T follicular helper cell (primary cell): ENCODE data around the gene PEAK3.
"Not testable (repeated sequence)": the region's sequence is repeated elsewhere in the genome, so short reads cannot be mapped to it uniquely, and the experiment has no call there.

Experiments used
- DNase-seq: peaks from one replicate; pipeline ENCODE4 v3.0.0-alpha.2; 2020; ENCODE audit warnings: low read depth

Gene PEAK3

DNA sequence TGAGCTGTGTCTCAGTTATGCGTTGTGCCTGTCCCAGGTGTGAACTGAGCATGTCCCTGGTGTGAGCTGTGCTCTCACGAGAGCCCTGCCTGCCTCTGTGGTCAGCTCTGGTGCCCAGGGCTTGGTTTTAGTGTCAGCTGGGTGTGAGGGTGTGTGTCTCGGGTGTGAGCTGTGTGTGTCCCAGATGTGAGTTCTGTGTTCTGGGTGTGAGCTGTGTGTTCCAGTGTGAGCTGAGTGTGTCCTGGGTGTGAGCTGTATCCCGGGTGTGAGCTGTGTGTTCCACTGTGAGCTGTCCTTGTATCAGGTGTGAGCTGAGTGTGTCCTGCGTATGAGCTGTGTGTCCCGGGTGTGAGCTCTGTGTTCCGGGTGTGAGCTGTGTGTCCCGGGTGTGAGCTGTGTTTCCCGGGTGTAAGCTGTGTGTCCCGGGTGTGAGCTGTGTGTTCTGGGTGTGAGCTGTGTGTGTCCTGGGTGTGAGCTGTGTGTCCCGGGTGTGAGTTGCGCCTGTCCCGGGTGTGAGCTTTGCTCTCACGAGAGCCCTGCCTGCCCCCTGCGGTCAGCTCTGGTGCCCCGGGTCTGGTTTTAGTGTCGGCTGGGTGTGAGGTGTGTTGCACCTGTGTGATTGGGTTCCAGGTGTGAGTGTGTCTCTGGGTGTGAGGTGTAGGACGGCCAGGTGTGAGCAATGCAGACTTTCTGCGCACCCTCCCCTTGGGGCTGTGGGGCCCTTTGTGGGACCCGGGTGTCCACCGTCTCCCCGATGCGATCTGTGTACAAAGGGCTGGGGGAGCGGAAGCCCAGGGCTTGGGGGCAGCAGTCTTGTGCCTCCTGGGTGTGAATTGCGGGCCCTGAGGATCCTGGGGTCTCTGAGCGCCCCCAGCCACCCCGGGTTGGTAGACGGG, 7.1 kb upstream of the PEAK3 start:
- DNase-seq, result no peak

DNA sequence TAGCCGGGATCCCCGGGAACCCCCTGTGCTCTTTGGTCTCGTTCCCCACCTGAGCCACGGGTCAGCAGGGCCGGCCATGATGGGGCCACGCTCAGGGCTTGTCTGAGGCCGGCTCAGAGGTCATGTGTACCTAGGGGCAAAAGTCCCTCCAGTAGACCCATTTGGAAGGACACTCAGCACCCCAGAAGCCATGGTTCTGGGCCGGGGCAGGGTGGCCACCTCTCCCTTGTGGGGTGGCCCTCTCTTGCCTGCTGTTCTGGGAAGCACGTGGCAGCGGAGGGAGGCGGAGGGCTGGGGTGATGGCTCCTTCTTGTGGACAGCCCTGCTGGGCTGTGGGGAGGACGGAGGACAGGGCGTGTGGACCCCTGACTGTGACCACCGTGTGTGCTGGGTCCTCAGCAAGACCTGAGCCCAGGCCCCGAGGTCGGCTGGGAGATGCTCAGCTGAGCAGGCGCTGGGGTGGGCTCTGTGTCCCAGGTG, 6.4 kb upstream of the PEAK3 start:
- DNase-seq, result no peak

DNA sequence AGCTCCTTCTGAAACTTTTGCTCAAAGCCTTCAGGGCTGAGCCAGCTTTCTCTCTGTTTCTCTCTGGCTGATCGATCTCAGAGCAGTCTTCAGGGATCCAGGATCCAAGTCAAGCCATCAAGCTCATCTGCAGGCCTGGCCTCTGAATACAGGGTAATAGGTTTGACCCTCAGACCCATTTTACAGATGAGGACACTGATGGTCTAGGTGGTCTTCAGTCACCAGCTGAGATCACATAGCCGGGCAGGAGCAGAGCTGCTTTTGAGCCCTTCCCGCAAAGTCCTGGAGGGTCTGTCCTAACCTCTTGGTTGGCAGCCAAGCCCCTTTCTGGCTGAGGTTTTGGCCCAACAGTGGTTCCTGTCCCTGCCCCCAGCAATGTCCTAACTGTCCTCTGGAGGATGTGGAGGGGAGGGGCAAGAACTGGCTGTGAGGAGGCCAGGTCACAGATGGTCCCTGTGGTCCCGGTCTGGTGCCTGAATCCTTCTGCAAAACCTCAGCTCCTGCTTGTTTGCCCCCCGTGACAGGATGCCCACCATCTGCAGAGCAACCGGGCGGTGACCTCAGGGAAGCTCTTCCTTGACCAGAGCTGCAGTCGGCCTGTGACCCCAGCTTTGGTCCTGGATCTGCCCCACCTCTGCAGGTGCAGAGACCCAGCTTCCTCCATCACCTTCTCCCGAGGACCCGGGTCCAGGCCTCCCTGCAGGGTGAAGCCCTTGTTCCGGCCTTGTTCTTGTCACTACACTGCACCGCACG, 5.8 kb upstream of the PEAK3 start:
- no peak for DNase-seq

DNA sequence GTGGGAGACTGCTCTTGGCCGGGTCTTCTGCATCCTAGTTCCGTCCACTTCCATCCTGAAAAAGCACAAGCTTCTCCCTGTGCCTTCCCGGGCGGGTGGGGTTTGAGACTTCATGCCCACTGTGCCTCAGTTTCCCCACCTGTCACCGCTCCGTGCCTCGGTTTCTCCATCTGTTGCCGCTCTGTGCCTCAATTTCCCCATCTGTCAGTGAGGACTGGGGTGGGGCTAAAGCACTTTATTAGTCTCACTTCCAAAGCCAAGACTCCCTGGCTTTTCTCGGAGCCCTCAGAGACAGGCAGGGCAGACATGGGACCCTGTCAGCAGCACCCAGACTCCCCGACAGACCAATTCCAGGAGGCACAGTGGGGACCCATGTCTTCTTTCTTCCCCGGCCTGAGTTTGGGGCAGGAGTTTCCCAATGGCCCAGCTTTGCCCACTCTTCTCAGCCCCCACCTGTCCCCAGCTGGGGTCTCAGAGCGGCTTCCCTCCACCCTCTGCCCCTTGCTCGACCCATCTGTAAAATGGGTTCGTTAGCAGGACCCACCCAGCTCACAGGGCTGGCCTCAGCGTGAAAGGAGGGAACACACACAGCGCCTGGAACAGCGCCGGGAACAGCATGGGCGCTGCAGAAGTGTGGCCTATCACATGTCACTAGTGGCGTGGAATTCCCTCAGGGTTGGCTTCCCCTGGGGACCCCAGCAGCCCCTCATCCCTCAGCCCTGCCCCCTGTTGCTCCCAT, 4.6 kb upstream of the PEAK3 start:
- no peak for DNase-seq

DNA sequence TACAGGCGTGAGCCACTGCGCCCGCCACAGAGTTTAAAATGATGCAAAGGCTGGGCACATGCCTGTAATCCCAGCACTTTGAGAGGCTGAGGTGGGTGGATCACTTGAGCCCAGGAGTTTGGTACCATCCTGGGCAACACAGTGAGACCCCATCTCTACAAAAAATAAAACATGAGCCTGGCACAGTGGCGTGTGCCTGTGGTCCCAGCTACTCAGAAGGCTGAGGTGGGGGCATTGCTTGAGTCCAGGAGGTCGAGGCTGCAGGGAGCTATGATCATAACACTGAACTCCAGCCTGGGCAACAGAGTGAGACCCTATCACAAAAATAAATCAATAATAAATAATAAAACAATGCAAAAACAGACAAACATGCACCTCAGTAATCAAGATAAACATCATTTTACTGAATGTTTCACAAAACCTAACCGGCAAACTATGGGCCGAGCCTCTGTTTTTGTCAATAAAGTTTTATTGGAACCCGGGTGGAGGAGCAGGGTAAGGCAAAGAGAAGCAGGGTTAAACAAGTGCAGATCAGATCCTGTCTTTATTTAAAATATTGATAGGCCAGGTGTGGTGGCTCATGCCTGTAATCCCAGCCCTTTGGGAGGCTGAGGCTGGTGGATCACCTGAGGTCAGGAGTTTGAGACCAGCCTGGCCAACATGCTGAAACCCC, 2.0 kb upstream of the PEAK3 start:
- DNase-seq, result no peak

DNA sequence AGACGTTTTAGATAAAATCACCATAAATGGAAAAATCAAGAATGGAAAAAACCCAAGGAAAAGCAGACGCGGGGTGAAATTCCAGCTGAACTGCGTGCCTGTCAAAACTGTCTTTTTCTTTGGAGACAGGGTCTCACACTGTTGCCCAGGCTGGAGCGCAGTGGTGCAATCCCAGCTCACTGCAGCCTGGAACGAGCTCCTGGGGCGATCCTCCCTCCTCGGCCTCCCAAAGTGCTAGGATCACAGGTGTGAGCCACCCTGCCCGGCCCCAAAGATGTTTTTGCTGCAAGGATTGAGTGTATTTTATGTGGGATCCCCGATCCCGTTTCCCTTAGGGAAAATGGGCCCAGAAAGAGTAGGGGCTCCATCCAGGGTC, 875 bp upstream of the PEAK3 start:
- DNase-seq, result no peak

DNA sequence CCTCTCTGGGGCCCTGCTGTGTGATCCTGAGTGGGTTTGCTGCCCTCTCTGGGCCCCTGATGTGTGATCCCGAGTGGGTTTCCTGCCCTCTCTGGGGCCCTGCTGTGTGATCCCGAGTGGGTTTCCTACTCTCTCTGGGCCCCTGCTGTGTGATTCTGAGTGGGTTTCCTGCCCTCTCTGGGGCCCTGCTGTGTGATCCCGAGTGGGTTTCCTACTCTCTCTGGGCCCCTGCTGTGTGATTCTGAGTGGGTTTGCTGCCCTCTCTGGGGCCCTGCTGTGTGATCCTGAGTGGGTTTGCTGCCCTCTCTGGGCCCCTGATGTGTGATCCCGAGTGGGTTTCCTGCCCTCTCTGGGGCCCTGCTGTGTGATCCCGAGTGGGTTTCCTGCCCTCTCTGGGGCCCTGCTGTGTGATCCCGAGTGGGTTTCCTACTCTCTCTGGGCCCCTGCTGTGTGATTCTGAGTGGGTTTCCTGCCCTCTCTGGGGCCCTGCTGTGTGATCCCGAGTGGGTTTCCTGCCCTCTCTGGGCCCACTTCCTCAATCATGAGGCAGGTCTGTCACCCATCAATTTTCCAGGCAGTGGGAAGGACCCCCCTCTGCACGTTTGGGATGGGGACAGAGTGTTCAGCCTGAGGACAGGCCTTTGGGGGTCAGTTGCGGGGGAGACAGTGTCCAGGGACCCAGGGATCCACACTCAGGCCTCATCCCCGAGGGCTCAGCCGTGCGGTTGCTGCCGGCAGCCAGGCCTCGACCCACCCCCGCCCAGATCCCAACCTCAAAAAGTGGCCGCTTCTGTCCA, 512 bp downstream of the PEAK3 start:
- DNase-seq, result not testable (repeated sequence)

DNA sequence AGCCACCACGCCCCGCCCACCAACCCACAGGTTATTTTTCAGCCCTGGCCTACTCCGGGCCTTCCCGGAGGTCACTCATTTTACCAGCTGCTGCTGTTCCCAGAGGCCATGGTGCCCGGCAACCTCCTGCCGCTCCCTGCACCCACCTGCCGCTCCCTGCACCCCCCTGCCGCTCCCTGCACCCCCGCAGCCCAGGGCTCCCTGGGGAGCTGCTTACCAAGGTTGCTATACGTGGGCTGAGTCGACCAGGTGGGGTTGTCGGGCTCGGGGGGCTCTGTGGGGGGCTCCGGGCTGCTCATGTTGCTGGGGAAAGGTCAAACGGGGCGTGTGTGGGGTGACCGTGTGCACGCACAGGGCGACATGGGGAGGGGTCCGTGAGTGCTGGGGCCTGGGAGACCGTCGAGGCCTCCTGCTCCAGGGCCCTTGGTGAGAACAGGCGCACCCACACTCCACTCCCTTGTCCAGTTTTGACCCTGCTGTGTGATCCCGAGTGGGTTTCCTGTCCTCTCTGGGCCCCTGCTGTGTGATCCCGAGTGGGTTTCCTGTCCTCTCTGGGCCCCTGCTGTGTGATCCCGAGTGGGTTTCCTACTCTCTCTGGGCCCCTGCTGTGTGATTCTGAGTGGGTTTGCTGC, 1.2 kb downstream of the PEAK3 start:
- DNase-seq, result no peak

DNA sequence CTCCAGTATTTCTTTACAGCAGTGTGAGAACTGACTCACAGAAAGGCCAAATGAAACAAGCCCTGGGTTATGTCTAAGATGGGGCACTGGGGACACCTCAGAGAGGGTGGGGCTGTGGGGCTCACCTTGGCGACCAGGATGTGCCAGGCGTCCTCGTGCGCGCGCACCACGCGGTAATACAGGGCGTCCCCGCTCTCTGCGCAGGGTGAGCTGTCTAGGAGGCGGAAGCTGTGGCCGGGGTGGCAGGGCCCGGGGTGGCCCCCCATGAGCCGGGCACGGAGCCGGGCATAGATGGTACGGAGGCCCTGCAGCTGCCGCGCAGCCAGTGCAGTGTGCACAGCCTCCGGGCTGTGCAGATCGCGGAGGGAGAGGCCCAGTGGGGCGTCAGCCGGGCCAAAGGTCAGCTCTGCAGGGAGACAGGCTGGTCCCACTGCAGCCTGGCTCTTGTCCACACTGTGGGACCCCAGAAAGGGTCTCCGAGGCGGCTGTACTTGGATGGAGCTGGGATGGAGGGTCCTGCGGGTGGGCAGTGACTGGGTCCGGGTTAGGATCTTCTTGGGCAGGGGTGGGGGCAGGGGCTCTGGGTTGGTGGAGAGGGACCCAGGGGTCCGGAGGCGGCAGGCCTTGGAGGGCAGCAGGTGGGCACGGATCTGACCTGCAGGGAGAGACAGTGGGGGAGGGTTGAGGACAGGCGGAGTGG, 3.4 kb downstream of the PEAK3 start:
- DNase-seq, result no peak

DNA sequence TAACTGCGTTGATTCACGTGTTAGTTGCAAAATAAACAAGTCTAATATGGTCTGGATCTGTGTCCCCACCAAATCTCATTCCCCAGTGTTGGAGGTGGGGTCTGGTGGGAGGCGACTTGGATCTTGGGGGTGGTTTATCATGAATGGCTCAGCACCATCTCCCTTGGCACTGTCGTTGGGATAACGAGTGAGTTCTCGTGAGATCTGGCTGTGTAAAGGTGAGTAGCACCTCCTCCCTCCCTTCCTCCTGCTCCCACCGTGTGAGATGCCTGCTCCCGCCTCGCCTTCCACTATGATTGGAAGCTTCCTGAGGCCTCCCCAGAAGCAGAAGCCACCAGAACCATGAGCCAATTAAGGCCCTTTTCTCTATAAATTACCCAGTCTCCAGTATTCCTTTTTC, 4.8 kb downstream of the PEAK3 start:
- DNase-seq, result no peak

DNA sequence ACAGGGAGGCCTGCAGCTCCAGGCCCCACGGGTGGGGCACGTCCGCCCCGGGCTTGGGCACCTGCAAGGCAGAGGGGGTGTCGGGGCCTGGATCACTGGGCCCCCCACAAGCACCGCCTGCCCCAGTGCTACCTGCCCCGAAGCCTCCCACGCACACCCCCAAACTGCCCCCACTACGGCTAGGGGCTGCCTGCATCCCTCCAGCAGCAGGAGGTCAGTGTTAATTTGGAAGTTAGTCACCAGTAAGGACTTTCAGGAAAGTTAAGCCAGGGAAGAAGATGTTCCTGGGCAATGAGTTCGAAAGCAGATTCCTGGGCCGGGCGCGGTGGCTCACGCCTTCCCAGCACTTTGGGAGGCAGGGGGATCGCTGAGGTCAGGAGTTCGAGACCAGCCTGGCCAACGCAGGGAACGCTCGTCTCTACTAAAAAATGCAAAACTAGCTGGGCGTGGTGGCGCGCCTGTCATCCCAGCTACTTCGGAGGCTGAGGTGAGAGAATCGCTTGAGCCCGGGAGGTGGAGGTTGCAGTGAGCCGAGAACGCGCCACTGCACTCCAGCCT, 5.5 kb downstream of the PEAK3 start:
- DNase-seq, result no peak

DNA sequence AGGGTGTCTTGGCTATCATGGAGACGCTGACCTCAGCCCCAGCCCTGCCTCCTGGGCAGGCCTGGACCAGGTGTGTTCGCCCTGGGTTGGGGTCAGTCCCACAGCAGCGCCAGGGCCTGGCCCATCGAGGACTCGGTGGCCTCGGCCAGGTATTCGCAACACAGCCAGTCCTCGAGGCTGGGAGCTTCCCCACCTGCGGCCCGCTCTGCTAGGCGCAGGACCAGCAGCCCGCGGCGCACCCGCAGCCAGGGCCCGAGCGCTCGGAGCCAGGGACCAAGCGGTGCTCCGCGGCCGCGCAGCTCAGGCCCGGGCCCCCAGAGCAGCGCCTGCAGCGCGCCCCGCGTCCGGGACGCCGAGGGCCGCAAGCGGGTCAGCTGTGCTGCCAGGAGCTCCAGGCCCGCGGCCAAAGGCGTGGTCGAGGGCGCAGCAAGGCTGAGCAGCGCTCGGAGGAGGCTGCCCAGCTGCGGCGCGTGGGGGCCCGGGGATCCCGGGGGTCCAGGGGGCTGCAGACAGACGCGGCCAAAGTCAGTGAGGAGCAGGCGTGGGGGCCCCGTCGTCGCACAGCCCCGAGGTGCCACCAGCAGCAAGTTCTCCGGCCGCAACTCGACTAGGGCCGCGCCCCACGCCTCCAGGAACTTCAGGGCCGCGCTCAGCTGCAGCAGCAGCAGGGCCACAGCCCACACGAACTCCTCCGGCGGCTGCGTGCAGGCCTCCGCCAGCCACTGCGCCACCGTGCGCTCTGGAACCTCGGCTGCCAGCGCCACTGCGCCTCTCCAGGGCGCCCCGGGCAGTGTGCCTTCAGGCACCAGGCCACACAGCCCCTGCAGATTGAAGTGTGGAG, 6.2 kb downstream of the PEAK3 start:
- DNase-seq, result no peak

DNA sequence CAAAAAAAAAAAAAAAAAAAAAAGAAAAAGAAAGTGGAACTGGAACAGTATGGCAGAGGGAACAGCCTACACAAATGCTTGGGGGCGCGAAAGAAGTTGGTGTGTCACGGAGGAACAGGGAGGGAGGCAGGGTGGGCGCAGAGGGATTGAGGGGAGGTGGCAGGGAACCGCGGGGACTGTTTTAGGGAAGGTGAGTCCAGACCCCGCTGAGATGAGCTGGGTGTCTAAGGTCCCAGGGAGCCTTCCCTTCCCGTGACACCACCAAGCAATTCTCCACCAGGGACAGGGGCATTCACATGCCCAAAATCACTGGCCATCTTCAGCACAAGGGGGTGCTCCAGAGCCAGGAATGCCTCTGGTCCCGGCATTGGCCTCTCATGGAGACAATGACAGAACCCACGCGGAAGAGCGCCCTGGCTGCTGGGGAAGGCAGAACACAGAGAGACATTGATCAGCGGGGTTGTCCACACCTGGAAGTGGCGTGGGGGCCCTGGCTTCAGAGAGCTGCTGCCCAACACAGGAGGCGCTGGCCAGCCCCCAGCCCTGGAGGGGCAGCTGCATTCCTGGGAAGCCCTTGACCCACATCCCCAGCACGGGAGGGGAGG, 6.9 kb downstream of the PEAK3 start:
- no peak for DNase-seq

DNA sequence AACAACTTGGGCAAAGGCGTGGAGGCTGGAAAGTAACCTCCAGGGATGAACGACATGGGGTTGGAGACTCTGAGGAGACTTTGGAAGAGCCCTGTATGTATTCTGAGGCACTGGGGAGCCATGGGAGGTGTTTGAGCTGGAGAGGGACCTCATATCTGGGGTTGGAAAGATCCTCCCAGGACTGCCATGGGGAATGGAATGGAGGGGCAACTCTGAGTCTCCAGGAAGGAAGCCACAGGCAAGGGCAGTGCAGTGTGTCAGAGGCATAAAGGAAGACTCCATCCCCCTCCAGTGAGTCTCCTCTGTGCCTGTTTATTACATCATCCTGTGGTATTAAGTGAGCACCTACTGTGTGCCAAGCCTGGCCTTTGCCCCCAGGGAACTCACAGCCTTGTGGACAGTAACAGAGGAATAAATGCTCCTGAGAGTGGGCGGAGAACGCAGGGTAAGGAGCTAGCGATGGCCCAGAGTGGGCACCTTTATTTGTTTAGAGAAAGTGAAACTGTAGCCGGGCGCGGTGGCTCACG, 7.7 kb downstream of the PEAK3 start:
- no peak for DNase-seq

DNA sequence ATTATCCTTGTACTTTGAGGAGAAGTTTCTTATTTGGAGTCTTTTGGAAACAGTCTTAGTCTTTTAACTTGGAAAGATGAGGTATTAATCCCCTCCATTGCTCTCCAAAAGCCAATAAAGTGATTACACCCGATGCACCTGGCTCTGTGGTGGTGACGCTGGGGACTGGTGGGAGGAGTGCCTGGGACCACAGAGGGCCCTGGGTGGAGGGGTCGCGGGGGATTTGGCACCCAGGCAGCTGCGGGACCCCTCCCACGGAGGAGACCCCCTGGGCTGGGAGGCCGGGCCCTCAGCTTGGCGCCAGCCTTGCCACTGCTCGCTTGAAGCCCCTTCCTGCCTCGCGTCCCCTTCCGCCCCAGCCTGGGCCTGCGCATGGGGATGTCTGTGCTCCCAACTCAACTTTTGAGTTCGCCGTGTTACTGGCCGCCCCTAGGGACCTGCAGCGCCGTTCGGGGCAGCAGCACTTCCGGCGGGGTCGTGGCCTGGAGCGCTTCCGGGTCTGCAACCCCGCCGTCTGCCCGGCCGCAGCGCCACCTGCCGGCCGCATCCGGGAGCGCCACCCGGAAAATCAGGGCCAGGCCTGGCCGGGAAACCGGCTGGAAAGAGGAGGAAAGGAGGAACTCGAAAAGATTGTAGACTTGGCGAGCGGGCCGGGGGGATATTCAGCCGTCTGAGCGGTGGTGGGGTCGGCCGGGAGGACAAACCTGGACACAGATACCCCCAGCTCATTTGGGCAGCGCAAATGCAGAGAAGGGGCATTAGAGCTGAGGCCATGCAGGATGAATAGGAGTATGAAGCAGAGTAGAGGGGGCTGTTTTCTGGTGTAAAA, 8.4 kb downstream of the PEAK3 start:
- peak; percentile 64 for DNase-seq

DNA sequence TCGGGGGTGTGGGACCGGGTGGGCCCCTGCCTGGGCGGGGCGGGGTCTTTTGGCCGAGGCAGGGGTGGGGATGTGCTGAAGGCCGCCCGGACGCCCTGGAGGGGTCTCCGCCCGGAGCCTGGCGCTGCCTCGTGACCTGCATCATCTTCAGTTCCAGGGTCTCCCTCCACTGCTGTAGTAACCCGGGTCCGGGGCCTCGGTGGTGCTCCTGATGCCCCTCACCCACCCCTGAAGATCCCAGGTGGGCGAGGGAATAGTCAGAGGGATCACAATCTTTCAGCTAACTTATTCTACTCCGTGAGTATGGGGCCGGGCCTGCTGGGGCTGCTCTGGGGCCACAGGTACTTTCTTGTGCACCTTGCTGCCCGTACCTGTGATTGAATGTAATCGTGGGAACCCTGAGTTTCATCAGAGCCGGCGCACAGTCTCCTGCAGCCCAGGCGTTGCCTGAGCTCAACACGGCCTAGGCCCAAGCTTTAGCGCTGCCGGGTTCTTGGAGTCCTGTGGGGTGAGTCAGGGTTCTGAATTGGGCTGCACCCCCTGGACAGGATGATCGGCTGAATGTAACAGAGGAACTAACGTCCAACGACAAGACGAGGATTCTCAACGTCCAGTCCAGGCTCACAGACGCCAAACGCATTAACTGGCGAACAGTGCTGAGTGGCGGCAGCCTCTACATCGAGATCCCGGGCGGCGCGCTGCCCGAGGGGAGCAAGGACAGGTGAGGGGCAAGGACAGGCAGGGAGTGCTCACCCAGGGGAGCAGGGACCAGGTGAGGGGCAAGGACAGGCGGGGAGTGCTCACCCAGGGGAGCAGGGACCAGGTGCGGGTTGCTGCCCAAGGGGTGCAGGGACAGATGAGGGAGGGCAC, 10.5 kb downstream of the PEAK3 start:
- DNase-seq, result no peak
